ENCODE data around the gene ZNF234. TPM values are rescaled to one million over a fixed set of nuclear protein-coding genes. Genes with fewer than 3 reads are reported as not detected.

The ZNF234 gene
- total and polyA plus RNA-seq, 2 donors (not counting 1 experiment from before 2014, with no cell fraction given) = 3.1 to 27.5 TPM

GRCh38 chr19:44176590-44176989 is 35.2 kb downstream of the ZNF234 start:
- Histone ChIP-seq H3K9me3 (ENCODE audit: control extremely low read depth in 1 of 3, control insufficient read depth in 2 of 3, insufficient read depth in 1 of 3, low read length in 2 of 3) (peaks cover 21 to 75% (median 34%) of the 10 kb centered on the region in 3 donors), H3K4me2 (replicated peaks; ENCODE audit: low read depth, low read length, poor library complexity, severe bottlenecking) (no peak overlapping the region), H2AFZ (ENCODE audit: insufficient read depth, low read depth, low read length, poor library complexity, severe bottlenecking) (no peak overlapping the region), H3K9ac (ENCODE audit: low read length) (no peak overlapping the region), H3K4me3 (ENCODE audit: control extremely low read depth in 1 of 5, extremely low read depth in 1 of 5, insufficient read depth in 1 of 5, low read depth in 2 of 5, low read length in 4 of 5) (no peak overlapping the region), H3K27ac (ENCODE audit: low read length in 2 of 2) (no peak overlapping the region), H3K27me3 (replicated peaks in 1 of 4; ENCODE audit: control extremely low read depth in 1 of 4, control insufficient read depth in 3 of 4, insufficient read depth in 4 of 4, low read length in 3 of 4) (no peaks in the 10 kb centered on the region), H3K79me2 (ENCODE audit: control insufficient read depth, insufficient read depth, low read length) (no peaks in the 10 kb centered on the region), H3K4me1 (ENCODE audit: control insufficient read depth in 2 of 2, insufficient read depth in 2 of 2, low read length in 2 of 2) (no peaks in the 10 kb centered on the region), H3K36me3 (replicated peaks in 1 of 2; ENCODE audit: control extremely low read depth in 1 of 2, control insufficient read depth in 1 of 2, extremely low read depth in 1 of 2, insufficient read depth in 2 of 2, low read length in 1 of 2) (peaks cover 25 to 55% of the 10 kb centered on the region in 2 experiments), H4K20me1 (ENCODE audit: control insufficient read depth, insufficient read depth, low read length, poor library complexity, severe bottlenecking) (no peaks in the 10 kb centered on the region)
- ATAC-seq (ENCODE audit: low read depth) = no peak
- Mint-ChIP-seq H3K27ac (no peak overlapping the region), H3K9me3 (ENCODE audit: insufficient read depth) (peaks cover 31% of the 10 kb centered on the region), H3K4me1 (no peaks in the 10 kb centered on the region), H3K27me3 (no peaks in the 10 kb centered on the region), H3K4me3 (no peak overlapping the region)
- intact Hi-C loops (cut with micrococcal nuclease) = no loop called here
- TF ChIP-seq CTCF (IDR thresholded peaks at IDR 0.05) = no peak
- TF ChIP-seq EZH2 (IDR thresholded peaks at IDR 0.05; ENCODE audit: borderline replicate concordance, insufficient read depth, low read depth, low read length, poor library complexity, severe bottlenecking) = no peak
- no peak for DNase-seq
- WGBS (ENCODE audit: insufficient coverage) = 100% methylated on average over 1 of the region's 3 CpGs
- POLR2A ChIA-PET = interaction anchor here (0.6 kb wide), 1 partner anchor 8 kb away, joined by 3 read pairs; no protein-coding TSS in a partner anchor
- CTCF ChIA-PET = no interaction called here

- H3K36me3 ChIP-seq (replicated peaks in 1 of 2; ENCODE audit: control extremely low read depth in 1 of 2, control insufficient read depth in 1 of 2, extremely low read depth in 1 of 2, insufficient read depth in 2 of 2, low read length in 1 of 2) = peaks cover 4 to 11% of the 10 kb centered on the region in 2 experiments
Observed at GRCh38 chr19:44180968-44181367, 39.6 kb downstream of the ZNF234 start.

More at GRCh38 chr19:44180968-44181367, 39.6 kb downstream of the ZNF234 start:
- Histone ChIP-seq H4K20me1 (ENCODE audit: control insufficient read depth, insufficient read depth, low read length, poor library complexity, severe bottlenecking) (no peaks in the 10 kb centered on the region), H2AFZ (ENCODE audit: insufficient read depth, low read depth, low read length, poor library complexity, severe bottlenecking) (no peak overlapping the region), H3K9ac (ENCODE audit: low read length) (no peak overlapping the region), H3K79me2 (ENCODE audit: control insufficient read depth, insufficient read depth, low read length) (no peaks in the 10 kb centered on the region), H3K4me3 (ENCODE audit: control extremely low read depth in 1 of 5, extremely low read depth in 1 of 5, insufficient read depth in 1 of 5, low read depth in 2 of 5, low read length in 4 of 5) (no peak overlapping the region), H3K27ac (ENCODE audit: low read length in 2 of 2) (no peak overlapping the region), H3K4me1 (ENCODE audit: control insufficient read depth in 2 of 2, insufficient read depth in 2 of 2, low read length in 2 of 2) (no peaks in the 10 kb centered on the region), H3K4me2 (replicated peaks; ENCODE audit: low read depth, low read length, poor library complexity, severe bottlenecking) (no peak overlapping the region), H3K27me3 (replicated peaks in 1 of 4; ENCODE audit: control extremely low read depth in 1 of 4, control insufficient read depth in 3 of 4, insufficient read depth in 4 of 4, low read length in 3 of 4) (no peaks in the 10 kb centered on the region), H3K9me3 (ENCODE audit: control extremely low read depth in 1 of 3, control insufficient read depth in 2 of 3, insufficient read depth in 1 of 3, low read length in 2 of 3) (peaks cover 18 to 61% (median 36%) of the 10 kb centered on the region in 3 donors)
- Mint-ChIP-seq H3K4me1 (no peaks in the 10 kb centered on the region), H3K27me3 (no peaks in the 10 kb centered on the region), H3K4me3 (no peak overlapping the region), H3K9me3 (ENCODE audit: insufficient read depth) (peaks cover 29% of the 10 kb centered on the region), H3K27ac (no peak overlapping the region)
- ChIA-PET POLR2A (no interaction called here), CTCF (no interaction called here)
- TF ChIP-seq CTCF (IDR thresholded peaks at IDR 0.05) = no peak
- TF ChIP-seq EZH2 (IDR thresholded peaks at IDR 0.05; ENCODE audit: borderline replicate concordance, insufficient read depth, low read depth, low read length, poor library complexity, severe bottlenecking) = no peak
- ATAC-seq (ENCODE audit: low read depth) = no peak
- intact Hi-C loops (cut with micrococcal nuclease) = no loop called here
- DNase-seq = no peak
